Measurements from ENCODE around the gene RCAN1. TPM values are rescaled to one million over a fixed set of nuclear protein-coding genes. Genes with fewer than 3 reads are reported as not detected.

RCAN1 gene
- total and polyA plus RNA-seq, 2 of the 4 experiments (the other 2 are of a cell fraction), result 53.5 to 175 TPM

GRCh38 chr21:34570313-34570712 lies 44.6 kb downstream of the RCAN1 start:
- H4K20me1 ChIP-seq (ENCODE audit: insufficient read depth, low read length), result no peaks in the 10 kb centered on the region
- H2AFZ ChIP-seq (replicated peaks; ENCODE audit: low read length, poor library complexity), result no peak overlapping the region
- H3K27ac ChIP-seq (ENCODE audit: insufficient read depth, low read length), result no peak overlapping the region
- no peak overlapping the region for H3K4ac ChIP-seq (ENCODE audit: low read depth, low read length)
- no peaks in the 10 kb centered on the region for H3K36me3 ChIP-seq (ENCODE audit: control insufficient read depth, insufficient read depth, low read length)
- H2BK120ac ChIP-seq (ENCODE audit: low read depth, low read length), result no peak overlapping the region
- H4K8ac ChIP-seq (ENCODE audit: low read depth in 2 of 2, low read length in 2 of 2), result no peak overlapping the region
- peak overlapping the region; percentile 48; the same call in 1 of the 2 replicates for H3K23ac ChIP-seq (ENCODE audit: low read depth, low read length)
- no CpG with 5 or more reads among the region's 3 CpGs for WGBS, 2 experiments (ENCODE audit: extremely low coverage in 2 of 2, insufficient read length in 1 of 2)
- intact Hi-C loops (cut with micrococcal nuclease) (no loop called here), in situ Hi-C loops (cut with MboI; ENCODE audit: low sequenced_read_pairs) (no loop called here), dilution Hi-C loops (cut with HindIII; ENCODE audit: low sequenced_read_pairs, unreplicated experiment) (no loop called here)
- BruUV-seq (replicated peaks), result no TSS peak
- no peak overlapping the region for H2BK5ac ChIP-seq (ENCODE audit: low read depth, low read length, poor library complexity, severe bottlenecking)
- peaks cover 0 to 11% of the 10 kb centered on the region in 2 experiments; a peak in 2 of 4 replicates for H3K79me1 ChIP-seq (ENCODE audit: low read depth in 1 of 2, low read length in 2 of 2)
- no peak overlapping the region for H3K14ac ChIP-seq (replicated peaks; ENCODE audit: low read depth, low read length)
- H3K4me2 ChIP-seq (ENCODE audit: low read depth, low read length), result no peak overlapping the region
- ChIA-PET CTCF (interaction anchor here (1.0 kb wide), 1 partner anchor 60 kb away, joined by 5 read pairs; no protein-coding TSS in a partner anchor), POLR2A (ENCODE audit: unreplicated experiment) (no interaction called here)
- no peak overlapping the region for H2AK9ac ChIP-seq (replicated peaks; ENCODE audit: low read depth, low read length, poor library complexity)
- no peaks in the 10 kb centered on the region for H3K9me3 ChIP-seq (ENCODE audit: control insufficient read depth, insufficient read depth, low read length)
- H3K4me3 ChIP-seq (ENCODE audit: insufficient read depth, low read depth, low read length), result no peak overlapping the region
- H3K4me1 ChIP-seq (ENCODE audit: control insufficient read depth, insufficient read depth, low read length), result peaks cover 2% of the 10 kb centered on the region; the same call in 1 of the 2 replicates
- DNase-seq (no peak), ATAC-seq (ENCODE audit: low read depth) (no peak)
- H3K18ac ChIP-seq (ENCODE audit: low read depth, low read length), result no peak overlapping the region
- H3K27me3 ChIP-seq (ENCODE audit: control insufficient read depth, insufficient read depth, low read length), result no peaks in the 10 kb centered on the region
- no peak overlapping the region for H4K5ac ChIP-seq (ENCODE audit: low read depth, low read length)
- no peak overlapping the region for H3K9ac ChIP-seq (ENCODE audit: low read depth, low read length)
- H3K9me1 ChIP-seq (ENCODE audit: insufficient read depth, low read length), result peaks cover 2% of the 10 kb centered on the region; the same call in 1 of the 2 replicates
- TF ChIP-seq SMC3 (IDR thresholded peaks at IDR 0.05; ENCODE audit: low read depth, low read length) (no peak), RAD21 (IDR thresholded peaks at IDR 0.05; ENCODE audit: low read length) (no peak)
- H2BK15ac ChIP-seq (ENCODE audit: low read depth, low read length), result no peak overlapping the region
- H2AK5ac ChIP-seq (ENCODE audit: low read depth, low read length), result no peak overlapping the region
- no peak overlapping the region for H3K56ac ChIP-seq (ENCODE audit: extremely low read depth, insufficient read depth, low read length)
- no peak overlapping the region for H4K91ac ChIP-seq (ENCODE audit: insufficient read depth, low read depth, low read length)
- no peak overlapping the region for H2BK20ac ChIP-seq (ENCODE audit: low read depth, low read length)

Measured in IMR-90 (cell line).